Keratinocyte (primary cell): ENCODE results near the gene P2RY2. TPM values are rescaled to one million over a fixed set of nuclear protein-coding genes. Genes with fewer than 3 reads are reported as not detected.

Source experiments
- DNase-seq: peaks from one replicate; pipeline ENCODE4 v3.0.0-alpha.2; 2011; ENCODE audit warnings: low read depth, missing footprints, low spot score
- FAIRE-seq: peaks from 2 replicates; lab custom pipeline; 2011; peaks lifted over from hg19 to GRCh38; lab: Jason Lieb, UNC
- H2AFZ ChIP-seq: 2 replicates; pipeline ENCODE4 v1.6.0; 2012; ENCODE audit warnings: low read length, control low read depth, inconsistent platforms; ENCODE audit not compliant: control insufficient read depth
- H3K27ac ChIP-seq: 2 replicates; pipeline ENCODE4 v1.5.1; 2011; ENCODE audit warnings: low read length; ENCODE audit not compliant: control insufficient read depth, insufficient read depth
- H3K27me3 ChIP-seq: 3 replicates; pipeline ENCODE4 v1.6.0; 2011; ENCODE audit warnings: low read length; ENCODE audit not compliant: control insufficient read depth, insufficient read depth; ENCODE audit errors: extremely low read depth
- H3K36me3 ChIP-seq, 2 experiments: 2 replicates in 1 of 2; 3 replicates in 1 of 2; pipeline ENCODE4 v1.5.1; 2011; ENCODE audit warnings: low read length in 2 of 2, mild to moderate bottlenecking in 1 of 2; ENCODE audit not compliant: control insufficient read depth in 2 of 2, insufficient read depth in 2 of 2; ENCODE audit errors: extremely low read depth in 1 of 2
- H3K4me1 ChIP-seq: 3 replicates; pipeline ENCODE4 v1.5.1; 2011; ENCODE audit warnings: low read length; ENCODE audit not compliant: control insufficient read depth, insufficient read depth; ENCODE audit errors: extremely low read depth
- H3K4me2 ChIP-seq: 3 replicates; pipeline ENCODE4 v1.6.0; 2011; ENCODE audit warnings: low read depth, low read length; ENCODE audit not compliant: control insufficient read depth, insufficient read depth; ENCODE audit errors: extremely low read depth
- H3K4me3 ChIP-seq, 3 experiments: fragments of 200-600 bp in 1 of 3; sonication (generic) in 1 of 3; 2 replicates in 2 of 3; 3 replicates in 1 of 3; pipeline ENCODE4 v1.5.1; 2011 to 2016; ENCODE audit warnings: low read length in 3 of 3, mild to moderate bottlenecking in 3 of 3, control low read depth in 2 of 3, inconsistent platforms in 1 of 3, low read depth in 1 of 3, mixed read lengths in 1 of 3, mixed run types in 1 of 3, moderate library complexity in 1 of 3; ENCODE audit not compliant: control insufficient read depth in 2 of 3, insufficient read depth in 2 of 3; ENCODE audit errors: extremely low read depth in 1 of 3
- H3K79me2 ChIP-seq: 2 replicates; pipeline ENCODE4 v1.6.0; 2012; ENCODE audit warnings: low read length; ENCODE audit not compliant: control insufficient read depth, insufficient read depth
- H3K9ac ChIP-seq: 3 replicates; pipeline ENCODE4 v1.6.0; 2011; ENCODE audit warnings: low read length; ENCODE audit not compliant: control insufficient read depth, insufficient read depth; ENCODE audit errors: extremely low read depth
- H3K9me1 ChIP-seq: 3 replicates; pipeline ENCODE4 v1.6.0; 2011; ENCODE audit warnings: low read length; ENCODE audit not compliant: control insufficient read depth, insufficient read depth; ENCODE audit errors: extremely low read depth
- H3K9me3 ChIP-seq: 2 replicates; pipeline ENCODE4 v1.5.1; 2012; ENCODE audit warnings: low read depth, low read length; ENCODE audit not compliant: control insufficient read depth
- H4K20me1 ChIP-seq: 3 replicates; pipeline ENCODE4 v1.6.0; 2011; ENCODE audit warnings: low read length; ENCODE audit not compliant: control insufficient read depth, insufficient read depth; ENCODE audit errors: extremely low read depth
- CTCF ChIP-seq, 3 experiments: IDR thresholded peaks in 1 of 3; conservative IDR thresholded peaks in 1 of 3; optimal IDR thresholded peaks in 1 of 3; 2 replicates in 2 of 3; 3 replicates in 1 of 3; pipeline versions ENCODE3 to v1.5.1; 2011; ENCODE audit warnings: low read length in 3 of 3, mild to moderate bottlenecking in 3 of 3, moderate library complexity in 2 of 3, control low read depth in 1 of 3, inconsistent platforms in 1 of 3; ENCODE audit not compliant: insufficient read depth in 2 of 3; ENCODE audit errors: extremely low read depth in 1 of 3
- EZH2 ChIP-seq: IDR thresholded peaks from one replicate; pipeline ENCODE4 v1.6.1; 2012; ENCODE audit warnings: inconsistent platforms, mild to moderate bottlenecking, low read length, moderate library complexity
- dilution Hi-C: fragments of 300-500 bp; cut with MboI; formaldehyde crosslinking; loops from one replicate; pipeline ENCODE4 v1.7.0; 2020; ENCODE audit warnings: low sequenced_read_pairs; ENCODE audit not compliant: extremely low pct_ligation_motif_present
- polyA plus RNA-seq, 5 experiments: library from polyadenylated mRNA; depleted of rRNA in 3 of 5; stranded (reverse) in 3 of 5; stranded (forward) in 1 of 5; unstranded in 1 of 5; fragments of >200 nt; gene quantifications; 1 replicate in 1 of 5; 2 replicates in 3 of 5; 3 replicates in 1 of 5; pipeline versions ENCODE4 v1.2.1 to v1.2.3, GENCODE V29; 2011 to 2012; ENCODE audit warnings: missing spikeins in 2 of 5, low read depth in 1 of 5, low replicate concordance in 1 of 5

P2RY2 gene
- polyA plus RNA-seq, 1 donor (not counting 4 experiments of a cell fraction or from before 2014, with no cell fraction given): 5.1 TPM

GRCh38 chr11:73225851-73226250 lies 7.8 kb downstream of the P2RY2 start:
- H3K4me2 ChIP-seq: no peak overlapping the region
- no peaks in the 10 kb centered on the region for H4K20me1 ChIP-seq
- no peaks in the 10 kb centered on the region for H3K27me3 ChIP-seq
- no peaks in the 10 kb centered on the region for H3K9me3 ChIP-seq
- no peak overlapping the region for H3K9ac ChIP-seq
- H3K4me1 ChIP-seq: peaks cover 24% of the 10 kb centered on the region
- DNase-seq (no peak), FAIRE-seq (no peak)
- TF ChIP-seq CTCF (optimal IDR thresholded peaks at IDR 0.05 in 1 of 3, IDR thresholded peaks at IDR 0.05 in 1 of 3, conservative IDR thresholded peaks at IDR 0.05 in 1 of 3; ENCODE audit: extremely low read depth in 1 of 3, insufficient read depth in 2 of 3, low read length in 3 of 3) (no peak), EZH2 (no peak)
- no peak overlapping the region for H2AFZ ChIP-seq
- H3K9me1 ChIP-seq: no peaks in the 10 kb centered on the region
- H3K79me2 ChIP-seq: no peaks in the 10 kb centered on the region
- H3K27ac ChIP-seq: no peak overlapping the region
- no peaks in the 10 kb centered on the region for H3K36me3 ChIP-seq
- dilution Hi-C loops: no loop called here
- no peak overlapping the region for H3K4me3 ChIP-seq

- dilution Hi-C loops: no loop called here
- FAIRE-seq (no peak), DNase-seq (no peak)
- no peaks in the 10 kb centered on the region for H3K9me3 ChIP-seq
- no peak for TF ChIP-seq CTCF (optimal IDR thresholded peaks at IDR 0.05 in 1 of 3, IDR thresholded peaks at IDR 0.05 in 1 of 3, conservative IDR thresholded peaks at IDR 0.05 in 1 of 3; ENCODE audit: extremely low read depth in 1 of 3, insufficient read depth in 2 of 3, low read length in 3 of 3)
- TF ChIP-seq EZH2: no peak
- no peak overlapping the region for H3K27ac ChIP-seq
- H3K36me3 ChIP-seq: no peaks in the 10 kb centered on the region
- no peak overlapping the region for H3K4me2 ChIP-seq
- H3K27me3 ChIP-seq: no peaks in the 10 kb centered on the region
- no peak overlapping the region for H2AFZ ChIP-seq
- H4K20me1 ChIP-seq: no peaks in the 10 kb centered on the region
- no peaks in the 10 kb centered on the region for H3K79me2 ChIP-seq
- no peak overlapping the region for H3K9ac ChIP-seq
- H3K4me1 ChIP-seq: peaks cover 18% of the 10 kb centered on the region
- no peaks in the 10 kb centered on the region for H3K9me1 ChIP-seq
- no peak overlapping the region for H3K4me3 ChIP-seq
Observed at GRCh38 chr11:73226297-73227006, 8.4 kb downstream of the P2RY2 start.
